Activated CD4-positive, alpha-beta T cell treated with anti-CD3 and anti-CD28 coated beads for 1 hour (primary cell): ENCODE measurements around the gene PLEKHM2.
"Not testable (repeated sequence)": the region's sequence is repeated elsewhere in the genome, so short reads cannot be mapped to it uniquely, and the experiment has no call there.

Experiments used
- DNase-seq: peaks from one replicate; pipeline ENCODE4 v3.0.0-alpha.2; 2020

The PLEKHM2 gene

DNA sequence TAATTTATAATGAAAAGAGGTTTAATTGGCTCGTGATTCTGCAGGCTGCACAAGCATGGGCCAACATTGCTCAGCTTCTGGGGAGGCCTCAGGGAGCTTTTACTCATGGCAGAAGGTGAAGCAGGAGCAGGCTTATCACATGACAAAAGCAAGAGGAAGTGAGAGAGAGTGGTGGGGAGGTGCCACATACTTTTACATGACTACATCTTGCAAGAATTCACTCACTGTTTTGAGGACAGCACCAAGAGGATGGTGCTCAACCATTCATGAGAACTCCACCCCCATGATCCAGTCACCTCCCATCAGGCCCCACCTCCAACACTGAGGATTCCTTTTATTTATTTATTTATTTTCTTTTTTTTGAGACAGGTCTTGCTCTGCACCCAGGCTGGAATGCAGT, 5.5 kb upstream of the PLEKHM2 start:
- DNase-seq, result no peak

- no peak for DNase-seq
Observed at GRCh38 chr1:15680131-15680530, 4.0 kb upstream of the PLEKHM2 start.

GRCh38 chr1:15680561-15681348, 3.4 kb upstream of the PLEKHM2 start:
- DNase-seq, result no peak

DNA sequence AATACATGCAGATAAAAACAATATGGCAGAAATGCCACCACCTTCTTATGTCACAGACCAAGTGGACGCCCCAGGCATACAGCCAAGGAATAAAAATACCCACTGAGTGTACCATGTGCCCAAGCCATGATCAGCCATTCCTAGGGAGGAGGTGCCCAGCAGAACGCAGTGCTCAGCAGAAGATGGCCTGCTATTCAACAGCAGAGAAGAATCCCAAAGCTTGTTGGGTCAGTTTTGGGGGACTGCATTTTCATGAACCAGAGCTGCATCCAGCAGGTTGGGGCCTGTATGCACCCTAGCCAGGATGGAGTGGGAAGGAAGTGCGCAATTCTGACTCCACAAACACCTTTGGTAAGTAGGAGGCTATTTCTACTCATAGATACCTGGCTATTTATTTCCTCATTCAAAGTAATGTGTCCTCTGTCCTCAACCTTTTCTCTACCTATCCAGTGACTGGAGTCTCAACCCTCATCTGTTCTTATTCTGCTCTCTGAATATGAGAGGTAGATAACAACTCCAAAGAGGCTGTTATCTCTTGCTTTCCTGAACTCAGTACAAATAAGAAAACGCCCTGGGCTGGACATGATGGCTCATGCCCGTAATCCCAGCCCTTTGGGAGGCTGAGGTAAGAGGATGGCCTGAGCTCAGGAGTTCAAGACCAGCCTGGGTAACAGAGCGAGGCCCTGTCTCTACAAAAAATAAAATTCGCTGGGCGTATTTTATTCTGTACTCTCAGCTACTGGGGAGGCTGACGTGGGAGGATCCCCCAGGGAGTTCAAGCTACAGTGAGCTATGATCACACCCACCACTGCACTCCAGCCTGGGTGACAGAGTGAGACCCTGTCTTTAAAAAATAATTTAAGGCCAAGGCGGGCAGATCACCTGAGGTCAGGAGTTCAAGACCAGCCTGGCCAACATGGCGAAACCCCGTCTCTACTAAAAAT, 2.5 kb upstream of the PLEKHM2 start:
- no peak for DNase-seq

DNA sequence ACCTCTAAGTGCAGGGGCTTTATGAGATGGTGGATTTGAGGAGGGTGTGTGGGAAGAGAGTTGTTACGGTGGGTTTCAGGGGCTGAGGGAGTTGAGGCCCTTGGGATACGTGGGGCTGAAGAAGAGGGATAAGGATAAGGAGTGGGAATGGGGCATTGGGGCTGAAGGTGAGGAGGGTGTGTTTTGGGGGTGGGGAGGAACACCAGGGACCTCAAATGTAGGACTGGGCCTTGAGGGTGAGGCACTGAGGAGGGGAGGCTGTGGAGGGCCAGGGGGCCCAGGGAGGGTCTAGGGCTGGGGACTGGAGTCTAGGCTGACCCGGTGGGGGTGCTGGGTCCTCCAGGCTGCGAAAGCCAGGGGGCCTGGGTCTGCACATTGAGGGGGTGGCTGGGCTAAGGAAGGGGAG, 1.2 kb upstream of the PLEKHM2 start:
- DNase-seq, result no peak

- no peak for DNase-seq
Observed at GRCh38 chr1:15683345-15684039, 628 bp upstream of the PLEKHM2 start.

DNA sequence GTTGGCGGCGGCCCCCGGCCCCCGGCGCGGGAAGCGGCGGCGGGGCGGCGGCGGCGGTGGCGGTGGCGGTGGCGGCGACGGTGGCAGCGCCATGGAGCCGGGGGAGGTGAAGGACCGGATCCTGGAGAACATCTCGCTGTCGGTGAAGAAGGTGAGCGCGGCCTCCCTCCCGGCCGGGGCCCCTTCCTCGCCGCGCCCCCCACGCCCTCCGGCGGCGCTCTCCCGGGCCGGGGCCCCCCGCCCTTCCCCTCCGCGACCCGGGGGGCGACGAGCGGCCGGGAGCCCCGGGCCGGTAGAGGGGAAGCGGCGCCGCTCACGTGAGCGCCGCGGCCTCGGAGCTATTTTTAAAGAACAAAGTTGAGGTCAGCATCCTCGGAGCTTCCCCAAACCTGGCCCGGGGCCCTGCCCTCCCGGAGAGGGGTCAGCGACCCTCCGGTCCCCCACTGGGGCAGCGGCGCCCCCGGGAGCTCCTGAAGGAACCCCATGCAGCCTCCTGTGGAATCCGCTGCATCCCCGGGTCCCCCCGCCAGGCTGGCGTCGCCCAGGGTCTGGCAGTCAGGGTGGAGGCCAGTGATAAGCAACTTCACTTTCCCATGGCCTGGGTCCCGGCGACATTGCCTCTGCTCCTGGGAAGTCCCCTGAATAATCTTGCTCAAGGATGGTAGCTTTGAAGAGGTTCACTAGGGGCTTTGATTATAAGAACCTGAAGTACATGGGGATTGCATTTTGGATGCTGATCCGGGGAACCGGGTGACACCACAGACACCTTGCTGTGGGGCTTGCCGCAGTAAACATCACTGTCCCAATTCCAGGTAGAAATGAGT, 560 bp downstream of the PLEKHM2 start:
- peak; percentile 18 for DNase-seq

DNA sequence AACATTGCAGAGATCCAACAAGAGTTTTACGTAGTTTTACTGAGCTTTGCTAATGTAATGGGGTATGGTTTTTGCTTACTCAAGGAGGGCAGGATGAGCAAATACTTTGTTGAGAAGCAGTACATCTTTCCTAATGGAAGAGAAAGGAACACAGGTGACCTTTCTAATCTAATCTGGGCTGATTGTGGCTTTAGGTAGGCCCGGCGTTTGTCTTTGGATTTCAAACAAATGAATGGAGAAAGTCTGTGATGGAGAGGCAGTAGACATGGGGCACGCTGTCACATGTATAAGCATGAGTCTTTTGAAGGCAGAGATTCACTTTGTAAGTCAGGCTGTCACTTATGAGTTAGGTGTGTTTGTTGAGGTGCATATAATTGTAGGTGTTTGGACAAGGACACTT, 1.7 kb downstream of the PLEKHM2 start:
- no peak for DNase-seq

GRCh38 chr1:15687446-15687845, 3.3 kb downstream of the PLEKHM2 start:
- no peak for DNase-seq

DNA sequence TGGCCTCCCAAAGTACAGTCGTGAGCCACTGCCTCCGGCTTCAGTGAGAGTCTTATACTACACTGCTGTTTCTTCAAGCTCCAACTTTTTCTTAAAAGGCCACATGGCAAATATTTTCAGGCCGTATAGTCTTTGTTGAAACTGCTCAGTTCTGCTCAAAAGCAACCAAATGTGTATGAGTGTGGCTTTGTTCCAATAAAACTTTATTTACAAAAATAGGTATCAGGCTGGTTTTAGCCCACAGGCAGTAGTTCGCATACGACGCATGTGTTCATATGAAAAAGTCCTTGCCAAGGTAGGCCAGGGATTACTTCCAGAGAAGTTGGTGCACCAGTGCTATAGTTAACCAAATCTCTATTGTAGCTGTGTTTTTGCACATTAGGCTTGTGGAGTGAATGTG, 6.2 kb downstream of the PLEKHM2 start:
- no peak for DNase-seq

GRCh38 chr1:15691434-15692032, 7.4 kb downstream of the PLEKHM2 start:
- no peak for DNase-seq

DNA sequence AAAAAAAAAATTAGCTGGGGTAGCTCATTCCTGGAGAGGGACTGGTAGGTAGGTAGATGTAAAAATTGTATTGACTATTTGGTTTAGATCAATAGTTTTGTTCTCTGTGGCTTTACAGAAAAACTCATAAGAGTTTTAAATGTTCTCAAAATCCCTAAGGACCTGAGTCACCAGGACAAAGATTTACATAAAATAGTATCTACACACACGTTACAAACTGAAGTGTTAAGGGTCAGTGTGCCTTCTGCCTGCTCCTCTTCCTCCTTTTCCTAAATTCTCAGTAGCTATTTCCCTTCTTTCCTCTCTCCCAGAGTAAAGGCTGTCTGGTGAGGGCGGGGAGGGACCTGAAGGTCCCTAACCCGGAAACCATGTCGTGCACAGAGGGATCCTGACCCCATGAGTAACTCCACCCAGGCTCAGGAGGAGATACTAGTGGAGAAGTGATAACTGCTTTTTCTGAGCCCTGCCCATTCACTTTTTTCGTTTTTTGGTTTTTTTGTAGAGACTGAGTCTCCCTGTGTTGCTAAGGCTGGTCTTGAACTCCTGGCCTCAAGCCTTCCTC, 8.1 kb downstream of the PLEKHM2 start:
- DNase-seq, result no peak

GRCh38 chr1:15693371-15693770, 9.3 kb downstream of the PLEKHM2 start:
- DNase-seq, result no peak

DNA sequence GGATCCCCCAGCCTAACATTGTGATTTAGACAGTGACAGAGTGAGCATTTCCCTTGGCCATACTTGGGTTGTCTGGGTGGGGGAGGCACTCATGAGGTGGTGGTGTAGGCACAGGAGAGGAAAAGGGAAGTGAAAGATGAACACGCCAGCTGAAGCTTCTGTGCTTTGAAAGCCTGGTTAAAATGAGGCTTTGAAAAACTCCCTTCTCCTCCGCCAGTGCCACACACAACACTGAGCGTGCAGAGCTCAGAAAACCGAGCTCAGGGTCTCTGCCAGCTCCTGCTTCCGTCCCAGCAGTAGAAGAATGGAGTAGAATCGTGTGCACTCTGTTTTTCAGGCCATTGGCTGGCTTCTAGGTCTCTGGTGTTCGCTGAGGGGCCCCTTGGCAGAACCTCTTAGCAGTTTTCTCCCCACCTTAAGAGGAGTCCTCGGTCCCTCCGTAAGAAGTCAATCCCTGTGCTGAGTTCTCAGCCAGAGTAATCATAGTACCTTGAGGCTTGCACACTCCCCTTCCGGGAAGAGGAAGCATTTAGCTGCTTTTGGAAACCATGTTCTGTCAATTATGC, 12.9 kb downstream of the PLEKHM2 start:
- DNase-seq, result no peak

- no peak for DNase-seq
Observed at GRCh38 chr1:15698201-15698600, 14.1 kb downstream of the PLEKHM2 start.

- not testable (repeated sequence) for DNase-seq
Observed at GRCh38 chr1:15699321-15699720, 15.2 kb downstream of the PLEKHM2 start.

GRCh38 chr1:15700508-15700907, 16.4 kb downstream of the PLEKHM2 start:
- no peak for DNase-seq

DNA sequence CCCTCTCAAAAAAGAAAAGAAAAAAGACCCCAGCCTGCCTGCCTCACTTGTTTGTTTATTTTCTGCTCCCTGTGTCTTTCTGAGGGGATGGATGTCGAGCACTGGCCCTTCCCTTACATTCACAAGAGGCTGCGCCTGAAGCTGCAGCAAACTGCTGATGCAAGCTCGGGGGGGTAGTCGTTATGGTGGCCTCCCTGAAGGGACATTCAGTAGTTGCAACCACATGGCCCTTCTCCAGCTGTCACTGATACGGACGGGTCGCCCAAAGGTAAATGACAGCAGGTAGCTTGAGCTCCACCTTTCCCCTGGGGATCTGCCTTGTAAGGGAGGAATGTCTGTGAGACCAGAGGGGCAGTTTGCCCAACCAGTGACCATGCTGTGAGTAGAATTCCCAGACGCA, 17.7 kb downstream of the PLEKHM2 start:
- DNase-seq, result no peak

DNA sequence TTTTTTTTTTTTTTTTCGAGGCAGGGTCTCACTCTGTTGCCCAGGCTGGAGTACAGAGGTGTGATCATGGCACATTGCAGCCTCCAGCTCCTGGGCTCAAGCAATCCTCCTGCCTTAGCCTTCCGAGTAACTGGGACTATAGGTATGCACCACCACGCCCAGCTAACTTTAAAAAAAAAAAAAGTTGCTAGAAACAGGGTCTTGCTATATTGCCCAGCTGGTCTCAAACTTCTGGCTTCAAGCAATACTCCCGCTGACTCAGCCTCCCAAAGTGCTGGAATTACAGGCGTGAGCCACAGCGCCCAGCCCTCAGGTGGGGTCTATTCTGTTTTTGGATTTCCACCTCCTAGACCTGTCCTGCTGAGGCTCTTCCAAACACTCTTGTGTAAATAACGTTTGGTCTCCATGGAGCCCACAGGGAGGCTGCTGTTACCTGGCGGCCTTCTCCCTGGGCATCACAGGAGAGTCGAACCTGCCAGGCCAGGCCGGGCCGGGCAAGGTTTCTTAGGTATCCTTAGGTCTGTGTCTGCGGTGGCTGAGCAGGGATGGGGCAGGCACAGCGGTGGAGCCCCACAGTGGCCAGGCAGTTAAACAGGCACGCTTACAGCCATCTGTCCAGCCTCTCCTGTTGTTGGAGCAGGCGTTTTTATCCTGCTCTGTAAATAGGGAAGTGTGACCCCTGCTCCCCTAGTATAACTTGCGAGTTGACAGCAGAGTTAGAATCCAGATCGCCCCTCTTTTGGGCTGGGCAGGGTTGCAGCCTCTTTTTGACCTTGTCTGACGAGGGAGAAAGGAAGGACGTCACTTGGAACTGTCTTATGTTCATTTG, 18.8 kb downstream of the PLEKHM2 start:
- no peak for DNase-seq

- DNase-seq, result no peak
Observed at GRCh38 chr1:15703562-15703961, 19.4 kb downstream of the PLEKHM2 start.
